Suprapubic skin (tissue), 4 donors: ENCODE data around the gene PON3.

ENCODE experiments used
- CTCF ChIP-seq, 2 donors: fragments of 200-600 bp in 1 of 2; fragments of 450-650 bp in 1 of 2; sonication (generic) in 1 of 2; IDR thresholded peaks; one replicate each; pipeline ENCODE4 v1.5.1; 2016 to 2019; ENCODE audit warnings: antibody characterized with exemption in 2 of 2, mild to moderate bottlenecking in 1 of 2, moderate library complexity in 1 of 2
- EP300 ChIP-seq: sonication (generic); formaldehyde crosslinking; IDR thresholded peaks from one replicate; pipeline ENCODE4 v1.6.1; 2017; ENCODE audit warnings: antibody characterized with exemption
- POLR2A ChIP-seq, 2 donors: fragments of 450-650 bp; IDR thresholded peaks; one replicate each; pipeline ENCODE4 v1.6.1; 2017; ENCODE audit warnings: antibody characterized with exemption in 2 of 2, mild to moderate bottlenecking in 2 of 2, moderate library complexity in 2 of 2
- POLR2AphosphoS5 ChIP-seq, 3 donors: sonication (generic); formaldehyde crosslinking; IDR thresholded peaks; one replicate each; pipeline ENCODE4 v1.6.1; 2017; ENCODE audit warnings: antibody characterized with exemption in 3 of 3

- TF ChIP-seq CTCF (IDR thresholded peaks at IDR 0.05) (no peak), POLR2A (IDR thresholded peaks at IDR 0.05) (no peak), POLR2AphosphoS5 (IDR thresholded peaks at IDR 0.05) (no peak), EP300 (no peak)
Observed at GRCh38 chr7:95327356-95327755, 68.8 kb downstream of the PON3 start.
